HCT116 (cell line): ENCODE results near the gene UBR2. TPM values are rescaled to one million over a fixed set of nuclear protein-coding genes. Genes with fewer than 3 reads are reported as not detected.
"Not testable (repeated sequence)": the region's sequence is repeated elsewhere in the genome, so short reads cannot be mapped to it uniquely, and the experiment has no call there.

Experiments
- ATAC-seq: fragments of 200-7000 bp; cut with Tn5 transposase; 2 replicates; pipeline ENCODE4 v1.9.1; 2020; ENCODE audit warnings: mild to moderate bottlenecking, moderate library complexity
- BruUV-seq: library from RNA; stranded (reverse); fragments of 400-500 nt; replicated peaks from 2 replicates; lab custom pipeline; 2021; lab: Mats Ljungman, UMichigan
- CTCF ChIA-PET: fragments of 300-600 bp; sonication (Branson Sonifier 250); formaldehyde crosslinking; loops from one replicate; lab custom pipeline; 2021; ENCODE audit warnings: antibody characterized with exemption; lab: Charles Lee
- POLR2A ChIA-PET: fragments of 300-600, 350-600 bp; sonication (Branson Sonifier 250); formaldehyde crosslinking; loops from one replicate; lab custom pipeline; 2021; ENCODE audit warnings: antibody characterized with exemption; lab: Charles Lee
- RAD21 ChIA-PET, 2 experiments: fragments of 300-600 bp; sonication (Branson Sonifier 250); formaldehyde crosslinking; loops; one replicate each; lab custom pipeline; 2023; ENCODE audit warnings: low total read pairs in 2 of 2; ENCODE audit not compliant: uncharacterized antibody in 2 of 2, unreplicated experiment in 2 of 2, low non-redundant PET in 1 of 2; lab: Charles Lee
- DNase-seq: peaks from one replicate; pipeline ENCODE4 v3.0.0-alpha.2; 2010; ENCODE audit warnings: low read depth, low spot score
- H2AFZ ChIP-seq: fragments of 200-600 bp; shearing (Covaris generic), sonication (generic); 2 replicates; pipeline ENCODE4 v1.6.1; 2017; ENCODE audit warnings: low read depth, mixed run types, mixed read lengths, antibody characterized with exemption, low read length; ENCODE audit not compliant: poor library complexity, severe bottlenecking
- H3K27ac ChIP-seq: 2 replicates; pipeline ENCODE4 v1.5.1; 2012; ENCODE audit warnings: low read depth, low read length
- H3K27me3 ChIP-seq: fragments of 200-600 bp; sonication (generic); 2 replicates; pipeline ENCODE4 v1.6.1; 2016; ENCODE audit warnings: mixed run types, low read length, mixed read lengths; ENCODE audit not compliant: insufficient read depth
- H3K36me3 ChIP-seq, 2 experiments: fragments of 200-500 bp in 1 of 2; fragments of 200-600 bp in 1 of 2; sonication (Bioruptor generic) in 1 of 2; sonication (generic) in 1 of 2; 2 replicates each; pipeline versions ENCODE4 v1.5.1 to v1.6.1; 2014 to 2016; ENCODE audit warnings: low read length in 2 of 2, inconsistent platforms in 1 of 2, mixed read lengths in 1 of 2, mixed run types in 1 of 2; ENCODE audit not compliant: insufficient read depth in 2 of 2, control insufficient read depth in 1 of 2
- H3K4me1 ChIP-seq, 2 experiments: fragments of 200-600 bp in 1 of 2; sonication (generic) in 1 of 2; 2 replicates each; pipeline versions ENCODE4 v1.5.1 to v1.6.1; 2012 to 2017; ENCODE audit warnings: low read length in 2 of 2, inconsistent platforms in 1 of 2, mild to moderate bottlenecking in 1 of 2, mixed read lengths in 1 of 2, mixed run types in 1 of 2, moderate library complexity in 1 of 2; ENCODE audit not compliant: insufficient read depth in 2 of 2, control insufficient read depth in 1 of 2
- H3K4me2 ChIP-seq: fragments of 200-600 bp; sonication (generic); 2 replicates; pipeline ENCODE4 v1.6.1; 2017; ENCODE audit warnings: mixed run types, low read length, mixed read lengths
- H3K4me3 ChIP-seq, 2 experiments: fragments of 200-600 bp in 1 of 2; sonication (generic) in 1 of 2; replicated peaks in 1 of 2; 2 replicates each; pipeline ENCODE4 v1.5.1; 2011 to 2016; ENCODE audit warnings: low read length in 2 of 2, control low read depth in 1 of 2, low read depth in 1 of 2, mild to moderate bottlenecking in 1 of 2, mixed read lengths in 1 of 2, mixed run types in 1 of 2
- H3K79me2 ChIP-seq: fragments of 200-600 bp; sonication (generic); 2 replicates; pipeline ENCODE4 v1.6.1; 2017; ENCODE audit warnings: mild to moderate bottlenecking, mixed run types, low read length, moderate library complexity, mixed read lengths; ENCODE audit not compliant: insufficient read depth
- H3K9ac ChIP-seq: fragments of 200-600 bp; sonication (generic); 2 replicates; pipeline ENCODE4 v1.6.1; 2016; ENCODE audit warnings: low read length, mixed read lengths
- H3K9me2 ChIP-seq: fragments of 200-600 bp; sonication (generic), shearing (Covaris generic); 2 replicates; pipeline ENCODE4 v1.6.1; 2017; ENCODE audit warnings: mixed run types, mild to moderate bottlenecking, moderate library complexity; ENCODE audit not compliant: insufficient read depth
- H3K9me3 ChIP-seq, 2 experiments: fragments of 200-500 bp in 1 of 2; fragments of 200-600 bp in 1 of 2; sonication (Bioruptor generic) in 1 of 2; sonication (generic) in 1 of 2; 2 replicates each; pipeline ENCODE4 v1.6.1; 2014 to 2017; ENCODE audit warnings: low read length in 2 of 2, mixed read lengths in 2 of 2, inconsistent platforms in 1 of 2, low read depth in 1 of 2, mild to moderate bottlenecking in 1 of 2, mixed run types in 1 of 2, moderate library complexity in 1 of 2; ENCODE audit not compliant: control insufficient read depth in 1 of 2, insufficient read depth in 1 of 2
- H4K20me1 ChIP-seq: fragments of 200-600 bp; sonication (generic), shearing (Covaris generic); 2 replicates; pipeline ENCODE4 v1.6.1; 2017; ENCODE audit warnings: mixed run types, mild to moderate bottlenecking, moderate library complexity; ENCODE audit not compliant: insufficient read depth
- EGR1 ChIP-seq: IDR thresholded peaks from 2 replicates; pipeline ENCODE4 v1.6.1; 2012; ENCODE audit warnings: low read depth
- EZH2phosphoT487 ChIP-seq: fragments of 200-600 bp; IDR thresholded peaks from 2 replicates; pipeline ENCODE4 v1.6.1; 2018; ENCODE audit warnings: antibody characterized with exemption, borderline replicate concordance
- FOSL1 ChIP-seq: IDR thresholded peaks from 2 replicates; pipeline ENCODE4 v1.6.1; 2012; ENCODE audit warnings: low read depth
- intact Hi-C: fragments of 100-400 bp; cut with micrococcal nuclease; formaldehyde crosslinking; loops from 2 replicates; pipeline ENCODE4 v1.10.0; 2022
- total RNA-seq: library from RNA; stranded (reverse); gene quantifications from one replicate; pipeline ENCODE4 v1.2.1, GENCODE V29; 2021; ENCODE audit not compliant: unreplicated experiment
- TF ChIP-seq, protein P1 (sequence below), 3 experiments: fragments of 200-600 bp in 1 of 3; sonication (generic) in 1 of 3; IDR thresholded peaks in 2 of 3; conservative IDR thresholded peaks in 1 of 3; 2 replicates each; pipeline ENCODE4 v1.5.1; 2012 to 2017; ENCODE audit warnings: low read depth in 2 of 3, low read length in 2 of 3, antibody characterized with exemption in 1 of 3, borderline replicate concordance in 1 of 3, control low read depth in 1 of 3, mild to moderate bottlenecking in 1 of 3, mixed read lengths in 1 of 3, mixed run types in 1 of 3, moderate library complexity in 1 of 3; ENCODE audit not compliant: insufficient read depth in 1 of 3

UBR2 gene
- total RNA-seq, 1 experiment from 2014 or later, result 20.5 TPM

DNA sequence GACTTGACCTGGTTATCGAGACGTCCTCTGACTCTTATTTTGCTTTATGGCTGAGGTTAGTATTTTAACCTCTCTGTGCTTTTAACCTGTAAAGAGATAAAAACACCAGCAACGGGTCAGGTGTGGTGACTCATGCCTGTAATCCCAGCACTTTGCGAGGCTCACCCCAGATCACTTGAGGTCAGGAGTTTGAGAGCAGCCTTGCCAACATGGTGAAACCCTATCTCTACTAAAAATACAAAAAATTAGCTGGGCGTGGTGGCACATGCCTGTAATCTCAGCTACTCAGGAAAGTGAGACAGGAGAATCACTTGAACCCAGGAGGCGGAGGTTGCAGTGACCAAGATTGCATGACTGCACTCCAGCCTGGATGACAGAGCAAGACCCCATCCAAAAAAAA lies 110.5 kb downstream of the UBR2 start:
- H3K4me1 ChIP-seq, CTCF ChIA-PET, H3K9me2 ChIP-seq, H2AFZ ChIP-seq, H3K4me2 ChIP-seq, H3K9me3 ChIP-seq, H3K79me2 ChIP-seq, RAD21 ChIA-PET, H4K20me1 ChIP-seq, intact Hi-C loops, ATAC-seq, H3K27ac ChIP-seq, H3K4me3 ChIP-seq, DNase-seq, H3K27me3 ChIP-seq, BruUV-seq, POLR2A ChIA-PET, H3K9ac ChIP-seq: not testable (repeated sequence)
- peaks cover 22 to 43% of the 10 kb centered on the region in 2 experiments; a peak in 3 of 4 replicates for H3K36me3 ChIP-seq

DNA sequence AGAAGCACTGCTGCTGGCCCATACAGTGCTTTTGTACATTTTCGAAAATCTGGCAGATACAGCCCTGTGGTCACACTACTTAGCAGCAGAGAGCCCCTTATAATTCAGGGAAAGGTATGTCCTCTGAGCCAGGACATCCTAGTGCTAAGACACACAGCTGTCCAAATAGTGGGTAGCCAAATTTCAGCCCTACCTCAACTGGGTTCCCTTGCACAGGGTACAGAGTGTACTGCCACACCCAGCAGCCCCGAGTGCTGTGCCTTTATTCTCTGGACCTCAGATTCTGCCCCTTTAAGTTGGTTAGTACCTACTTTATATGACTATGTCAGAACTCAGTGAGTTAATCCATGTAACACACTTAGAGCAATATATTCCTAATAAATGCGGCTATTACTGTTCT lies 111.0 kb downstream of the UBR2 start:
- ATAC-seq, result no peak
- Histone ChIP-seq H2AFZ (no peak overlapping the region), H4K20me1 (no peaks in the 10 kb centered on the region), H3K36me3 (peaks cover 19 to 45% of the 10 kb centered on the region in 2 experiments; a peak in 3 of 4 replicates)
- no TSS peak for BruUV-seq
- intact Hi-C loops, result no loop called here
- TF ChIP-seq FOSL1 (no peak), EGR1 (no peak), EZH2phosphoT487 (no peak)
- TF ChIP-seq, protein P1, sequence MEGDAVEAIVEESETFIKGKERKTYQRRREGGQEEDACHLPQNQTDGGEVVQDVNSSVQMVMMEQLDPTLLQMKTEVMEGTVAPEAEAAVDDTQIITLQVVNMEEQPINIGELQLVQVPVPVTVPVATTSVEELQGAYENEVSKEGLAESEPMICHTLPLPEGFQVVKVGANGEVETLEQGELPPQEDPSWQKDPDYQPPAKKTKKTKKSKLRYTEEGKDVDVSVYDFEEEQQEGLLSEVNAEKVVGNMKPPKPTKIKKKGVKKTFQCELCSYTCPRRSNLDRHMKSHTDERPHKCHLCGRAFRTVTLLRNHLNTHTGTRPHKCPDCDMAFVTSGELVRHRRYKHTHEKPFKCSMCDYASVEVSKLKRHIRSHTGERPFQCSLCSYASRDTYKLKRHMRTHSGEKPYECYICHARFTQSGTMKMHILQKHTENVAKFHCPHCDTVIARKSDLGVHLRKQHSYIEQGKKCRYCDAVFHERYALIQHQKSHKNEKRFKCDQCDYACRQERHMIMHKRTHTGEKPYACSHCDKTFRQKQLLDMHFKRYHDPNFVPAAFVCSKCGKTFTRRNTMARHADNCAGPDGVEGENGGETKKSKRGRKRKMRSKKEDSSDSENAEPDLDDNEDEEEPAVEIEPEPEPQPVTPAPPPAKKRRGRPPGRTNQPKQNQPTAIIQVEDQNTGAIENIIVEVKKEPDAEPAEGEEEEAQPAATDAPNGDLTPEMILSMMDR (IDR thresholded peaks at IDR 0.05 in 2 of 3, conservative IDR thresholded peaks at IDR 0.05 in 1 of 3; ENCODE audit: borderline replicate concordance in 1 of 3, insufficient read depth in 1 of 3, low read depth in 2 of 3, low read length in 2 of 3), result no peak
- TF ChIP-seq, all 23 proteins: peak for 0
- ChIA-PET POLR2A (no interaction called here), CTCF (no interaction called here), RAD21 (no interaction called here)
- no peak overlapping the region for H3K4me2 ChIP-seq
- no peak for DNase-seq
- H3K79me2 ChIP-seq, result no peaks in the 10 kb centered on the region
- H3K9ac ChIP-seq, result no peak overlapping the region
- no peaks in the 10 kb centered on the region for H3K27me3 ChIP-seq
- H3K4me3 ChIP-seq, result no peak overlapping the region
- no peaks in the 10 kb centered on the region for H3K9me2 ChIP-seq
- H3K4me1 ChIP-seq, result no peaks in the 10 kb centered on the region; a peak in 2 of 4 replicates
- H3K27ac ChIP-seq, result no peak overlapping the region
- no peaks in the 10 kb centered on the region for H3K9me3 ChIP-seq
